PFSK-1 (cell line): ENCODE data around the gene CHD5.

Experiments used
- POLR2AphosphoS5 ChIP-seq: IDR thresholded peaks from 2 replicates; pipeline ENCODE4 v1.6.1; 2012; ENCODE audit warnings: low read depth, mild to moderate bottlenecking, control low read depth, low read length, moderate library complexity
- REST ChIP-seq, 2 experiments: IDR thresholded peaks; 2 replicates each; pipeline versions ENCODE4 v1.6.1 to v1.8.0; 2011 to 2012; ENCODE audit warnings: low read depth in 2 of 2, low read length in 2 of 2, control low read depth in 1 of 2, inconsistent platforms in 1 of 2, mild to moderate bottlenecking in 1 of 2, moderate library complexity in 1 of 2; ENCODE audit not compliant: insufficient read depth in 1 of 2
- SIN3A ChIP-seq: IDR thresholded peaks from 2 replicates; pipeline ENCODE4 v1.6.1; 2012; ENCODE audit warnings: mild to moderate bottlenecking, low read length, moderate library complexity, borderline replicate concordance; ENCODE audit not compliant: insufficient read depth
- TAF1 ChIP-seq: IDR thresholded peaks from 2 replicates; pipeline ENCODE4 v1.6.1; 2012; ENCODE audit warnings: low read length, control low read depth, borderline replicate concordance; ENCODE audit not compliant: insufficient read depth

GRCh38 chr1:6107409-6108356, 72.4 kb downstream of the CHD5 start:
- TF ChIP-seq POLR2AphosphoS5, result no peak
- TF ChIP-seq TAF1, result no peak
- no peak for TF ChIP-seq REST (IDR thresholded peaks at IDR 0.05; ENCODE audit: insufficient read depth in 1 of 2, low read depth in 2 of 2, low read length in 2 of 2)
- no peak for TF ChIP-seq SIN3A
